Left ventricle myocardium superior (tissue), 1 donor: ENCODE data around the gene GRHPR. TPM values are rescaled to one million over a fixed set of nuclear protein-coding genes. Genes with fewer than 3 reads are reported as not detected.

ENCODE experiments used
- ATAC-seq: fragments of 200-7000 bp; cut with Tn5 transposase; one replicate; pipeline ENCODE4 v1.9.1; 2020; ENCODE audit warnings: mild to moderate bottlenecking, moderate library complexity
- DNase-seq: peaks from one replicate; pipeline ENCODE4 v3.0.0-alpha.2; 2020
- intact Hi-C: fragments of 100-400 bp; cut with micrococcal nuclease; formaldehyde crosslinking; loops from one replicate; pipeline ENCODE4 v1.11.0; 2022
- total RNA-seq: library from RNA; stranded (reverse); fragmentation: NEBNext Ultra II Directional; extraction: Animal tissue kit (Norgen Biotek cat#: 25700); gene quantifications from one replicate; pipeline ENCODE4 v1.2.1, GENCODE V29; 2021
- donor health status: DM: no; HTN: yes; CAD: no; lungs with severe emphysema.

GRHPR gene
- total RNA-seq, 1 donor from 2014 or later = 117 TPM

- ATAC-seq (peak; percentile 57), DNase-seq (peak; percentile 50)
- intact Hi-C loops = no loop called here
These were observed 15.9 kb downstream of the GRHPR start for GRCh38 chr9:37438359-37438758.

GRCh38 chr9:37441776-37442370 is 19.4 kb downstream of the GRHPR start:
- intact Hi-C loops = no loop called here
- ATAC-seq (no peak), DNase-seq (no peak)

- ATAC-seq (no peak), DNase-seq (no peak)
- intact Hi-C loops = no loop called here
These were observed 20.1 kb downstream of the GRHPR start for GRCh38 chr9:37442556-37442955.

- no peak for DNase-seq
- no peak for ATAC-seq
- intact Hi-C loops = no loop called here
These were observed 21.1 kb downstream of the GRHPR start for GRCh38 chr9:37443566-37443965.

GRCh38 chr9:37444890-37445289 is 22.4 kb downstream of the GRHPR start:
- intact Hi-C loops = no loop called here
- ATAC-seq (no peak), DNase-seq (no peak)

GRCh38 chr9:37445832-37446231 is 23.3 kb downstream of the GRHPR start:
- intact Hi-C loops = no loop called here
- ATAC-seq (no peak), DNase-seq (no peak)

GRCh38 chr9:37446401-37446800 is 23.9 kb downstream of the GRHPR start:
- DNase-seq (no peak), ATAC-seq (no peak)
- intact Hi-C loops = no loop called here

- DNase-seq = no peak
- intact Hi-C loops = no loop called here
- no peak for ATAC-seq
These were observed 24.6 kb downstream of the GRHPR start for GRCh38 chr9:37447111-37447510.

- DNase-seq (no peak), ATAC-seq (no peak)
- intact Hi-C loops = no loop called here
These were observed 27.6 kb downstream of the GRHPR start for GRCh38 chr9:37449862-37450632.

GRCh38 chr9:37451628-37452027 is 29.1 kb downstream of the GRHPR start:
- intact Hi-C loops = no loop called here
- DNase-seq (no peak), ATAC-seq (no peak)

GRCh38 chr9:37452611-37453010 is 30.1 kb downstream of the GRHPR start:
- DNase-seq (no peak), ATAC-seq (no peak)
- intact Hi-C loops = no loop called here

GRCh38 chr9:37453827-37454226 is 31.3 kb downstream of the GRHPR start:
- intact Hi-C loops = no loop called here
- DNase-seq (no peak), ATAC-seq (no peak)

GRCh38 chr9:37454238-37454637 is 31.7 kb downstream of the GRHPR start:
- ATAC-seq (no peak), DNase-seq (no peak)
- intact Hi-C loops = no loop called here

GRCh38 chr9:37455884-37456647 is 33.6 kb downstream of the GRHPR start:
- DNase-seq (no peak), ATAC-seq (no peak)
- intact Hi-C loops = no loop called here

GRCh38 chr9:37456817-37457216 is 34.3 kb downstream of the GRHPR start:
- ATAC-seq = no peak
- DNase-seq = no peak
- intact Hi-C loops = no loop called here

GRCh38 chr9:37464006-37464405 is 41.5 kb downstream of the GRHPR start:
- ATAC-seq (no peak), DNase-seq (no peak)
- intact Hi-C loops = no loop called here

- peak; percentile 84 for DNase-seq
- intact Hi-C loops = no loop called here
- peak; percentile 63 for ATAC-seq
These were observed 42.1 kb downstream of the GRHPR start for GRCh38 chr9:37464426-37465248.

GRCh38 chr9:37465249-37466036 is 42.9 kb downstream of the GRHPR start, which contains the start of gene ZBTB5:
TSS of gene ZBTB5 (minus strand) at chr9:37465450. CDS start at chr9:37442551, 22,899 bp downstream.
- peak; percentile 98 for DNase-seq
- peak; percentile 90 for ATAC-seq
- intact Hi-C loops = no loop called here
